Progenitor cell of endocrine pancreas (in vitro differentiated cells): ENCODE results near the gene KRTAP5-4. TPM values are rescaled to one million over a fixed set of nuclear protein-coding genes. Genes with fewer than 3 reads are reported as not detected.

Experiments
- DNase-seq: peaks from one replicate; pipeline ENCODE4 v3.0.0; 2021; ENCODE audit warnings: low spot score; ENCODE audit not compliant: unreplicated experiment
- H3K27ac Mint-ChIP-seq: 2 replicates; pipeline ENCODE4 v1.8.0; 2021; ENCODE audit warnings: mild to moderate bottlenecking, moderate library complexity, mixed read lengths
- H3K27me3 Mint-ChIP-seq: 2 replicates; pipeline ENCODE4 v1.8.0; 2021; ENCODE audit warnings: mixed read lengths
- H3K36me3 Mint-ChIP-seq: 2 replicates; pipeline ENCODE4 v1.8.0; 2022; ENCODE audit warnings: mixed read lengths; ENCODE audit not compliant: insufficient read depth
- H3K4me1 Mint-ChIP-seq: 2 replicates; pipeline ENCODE4 v1.8.0; 2021; ENCODE audit warnings: low read depth, mixed read lengths
- H3K4me3 Mint-ChIP-seq: 2 replicates; pipeline ENCODE4 v1.8.0; 2021; ENCODE audit warnings: low read depth, mild to moderate bottlenecking, moderate library complexity, mixed read lengths
- H3K9me3 Mint-ChIP-seq: 2 replicates; pipeline ENCODE4 v1.8.0; 2021; ENCODE audit warnings: low read depth, mixed read lengths
- total RNA-seq: library from RNA; stranded (reverse); gene quantifications from 2 replicates; pipeline ENCODE4 v1.2.1, GENCODE V29; 2021
- TF ChIP-seq, protein P1 (sequence below): fragments of 200-600 bp; sonication (generic); IDR thresholded peaks from one replicate; pipeline ENCODE4 v1.5.0; 2021; ENCODE audit warnings: antibody characterized with exemption, mild to moderate bottlenecking; ENCODE audit not compliant: unreplicated experiment

KRTAP5-4 gene
- total RNA-seq, 1 donor from 2014 or later = not detected

DNA sequence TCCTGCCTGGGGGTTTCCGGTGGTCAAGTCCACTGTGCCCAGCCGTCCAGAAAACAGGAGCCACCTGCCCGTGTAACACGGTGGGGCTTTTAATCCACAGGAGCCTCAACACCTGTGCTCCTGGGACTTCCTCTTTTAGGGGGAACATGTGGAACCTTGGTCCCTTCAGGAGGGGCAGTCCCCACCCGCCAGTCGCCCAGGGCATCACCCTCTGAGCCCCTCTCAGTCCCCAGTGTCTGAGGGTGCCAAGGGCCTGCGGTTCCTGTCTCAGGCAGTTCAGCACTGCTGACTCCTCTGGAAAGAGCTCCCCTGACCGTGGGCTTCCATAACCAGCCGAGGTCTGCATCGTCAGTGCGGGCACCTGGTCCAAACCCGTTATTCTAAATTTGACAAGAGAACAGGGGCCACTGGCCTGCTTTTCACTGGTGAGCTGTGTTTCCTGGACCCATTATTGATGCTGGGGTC lies 23.5 kb upstream of the KRTAP5-4 start:
- Mint-ChIP-seq H3K27me3 (peaks cover 18% of the 10 kb centered on the region), H3K4me1 (no peaks in the 10 kb centered on the region), H3K9me3 (no peaks in the 10 kb centered on the region), H3K27ac (no peak overlapping the region), H3K4me3 (no peak overlapping the region), H3K36me3 (no peaks in the 10 kb centered on the region)
- TF ChIP-seq, protein P1, sequence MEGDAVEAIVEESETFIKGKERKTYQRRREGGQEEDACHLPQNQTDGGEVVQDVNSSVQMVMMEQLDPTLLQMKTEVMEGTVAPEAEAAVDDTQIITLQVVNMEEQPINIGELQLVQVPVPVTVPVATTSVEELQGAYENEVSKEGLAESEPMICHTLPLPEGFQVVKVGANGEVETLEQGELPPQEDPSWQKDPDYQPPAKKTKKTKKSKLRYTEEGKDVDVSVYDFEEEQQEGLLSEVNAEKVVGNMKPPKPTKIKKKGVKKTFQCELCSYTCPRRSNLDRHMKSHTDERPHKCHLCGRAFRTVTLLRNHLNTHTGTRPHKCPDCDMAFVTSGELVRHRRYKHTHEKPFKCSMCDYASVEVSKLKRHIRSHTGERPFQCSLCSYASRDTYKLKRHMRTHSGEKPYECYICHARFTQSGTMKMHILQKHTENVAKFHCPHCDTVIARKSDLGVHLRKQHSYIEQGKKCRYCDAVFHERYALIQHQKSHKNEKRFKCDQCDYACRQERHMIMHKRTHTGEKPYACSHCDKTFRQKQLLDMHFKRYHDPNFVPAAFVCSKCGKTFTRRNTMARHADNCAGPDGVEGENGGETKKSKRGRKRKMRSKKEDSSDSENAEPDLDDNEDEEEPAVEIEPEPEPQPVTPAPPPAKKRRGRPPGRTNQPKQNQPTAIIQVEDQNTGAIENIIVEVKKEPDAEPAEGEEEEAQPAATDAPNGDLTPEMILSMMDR = no peak
- DNase-seq = no peak

DNA sequence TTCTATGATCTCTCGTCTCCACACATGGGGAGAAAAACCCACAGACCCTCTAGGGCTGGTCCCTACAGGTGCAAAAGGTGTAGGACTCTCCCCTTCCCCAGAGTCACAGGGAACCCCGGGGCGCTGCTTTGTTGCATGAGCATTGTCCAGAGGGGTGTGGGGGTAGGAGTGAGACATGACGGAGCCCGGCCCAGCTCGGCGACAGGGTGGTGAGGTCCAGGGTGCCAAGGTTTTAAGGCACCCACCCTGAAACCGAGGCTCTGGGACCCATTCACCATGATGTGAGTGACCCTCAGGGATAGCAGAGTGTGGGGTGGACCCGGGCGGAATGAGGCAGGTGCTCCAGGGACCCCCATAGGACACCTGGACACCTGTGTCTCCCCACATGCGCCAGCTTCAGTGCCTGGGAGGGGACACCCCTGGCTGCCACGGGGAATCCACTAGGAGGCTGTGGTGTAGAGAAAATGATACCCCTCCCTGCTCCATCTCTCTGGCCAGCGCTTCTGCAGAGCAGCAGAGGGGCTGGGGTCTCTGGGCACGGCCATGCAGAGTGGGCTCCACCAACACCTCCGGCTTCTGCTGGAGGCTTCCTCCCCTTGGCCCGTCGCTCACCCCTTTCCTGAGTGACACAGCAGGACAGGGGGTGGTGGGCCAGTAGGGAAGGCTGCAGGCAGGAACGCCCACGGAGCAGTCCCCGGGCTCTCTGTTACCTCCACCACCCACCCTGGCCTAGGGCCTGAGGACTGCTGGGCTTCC lies 22.8 kb upstream of the KRTAP5-4 start:
- peaks cover 3% of the 10 kb centered on the region for H3K4me1 Mint-ChIP-seq
- no peak for DNase-seq
- H3K27ac Mint-ChIP-seq = no peak overlapping the region
- H3K9me3 Mint-ChIP-seq = no peaks in the 10 kb centered on the region
- TF ChIP-seq, protein P1 = no peak
- H3K36me3 Mint-ChIP-seq = no peaks in the 10 kb centered on the region
- peaks cover 24% of the 10 kb centered on the region for H3K27me3 Mint-ChIP-seq
- H3K4me3 Mint-ChIP-seq = no peak overlapping the region

DNA sequence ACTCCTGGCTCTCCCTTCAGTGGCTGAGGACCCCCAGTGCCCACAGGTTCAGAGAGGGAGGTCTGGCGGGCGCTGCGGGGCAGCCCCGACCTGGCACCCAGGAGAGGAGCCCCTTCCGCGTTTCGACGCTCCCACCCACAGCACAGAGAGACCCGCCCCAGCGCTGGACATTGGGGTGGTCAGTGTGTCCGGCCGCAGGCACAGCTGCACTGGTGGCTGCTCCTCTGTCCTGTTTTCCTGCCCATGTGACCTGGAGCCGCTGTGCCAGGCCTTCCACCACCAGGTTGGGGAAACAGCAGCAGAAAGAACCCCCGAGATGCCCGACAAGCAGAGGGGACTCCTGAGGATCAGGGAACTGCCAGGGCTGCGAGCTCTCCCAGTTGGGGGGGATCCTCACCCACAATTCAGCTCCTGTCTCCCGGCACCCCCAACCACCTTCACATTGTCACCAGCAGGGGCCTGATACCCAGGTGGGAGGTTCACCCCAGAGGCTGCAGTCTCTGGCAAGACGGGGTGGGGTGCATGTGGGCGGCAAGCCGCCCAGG lies 21.3 kb upstream of the KRTAP5-4 start:
- no peak for DNase-seq
- no peak overlapping the region for H3K4me3 Mint-ChIP-seq

DNA sequence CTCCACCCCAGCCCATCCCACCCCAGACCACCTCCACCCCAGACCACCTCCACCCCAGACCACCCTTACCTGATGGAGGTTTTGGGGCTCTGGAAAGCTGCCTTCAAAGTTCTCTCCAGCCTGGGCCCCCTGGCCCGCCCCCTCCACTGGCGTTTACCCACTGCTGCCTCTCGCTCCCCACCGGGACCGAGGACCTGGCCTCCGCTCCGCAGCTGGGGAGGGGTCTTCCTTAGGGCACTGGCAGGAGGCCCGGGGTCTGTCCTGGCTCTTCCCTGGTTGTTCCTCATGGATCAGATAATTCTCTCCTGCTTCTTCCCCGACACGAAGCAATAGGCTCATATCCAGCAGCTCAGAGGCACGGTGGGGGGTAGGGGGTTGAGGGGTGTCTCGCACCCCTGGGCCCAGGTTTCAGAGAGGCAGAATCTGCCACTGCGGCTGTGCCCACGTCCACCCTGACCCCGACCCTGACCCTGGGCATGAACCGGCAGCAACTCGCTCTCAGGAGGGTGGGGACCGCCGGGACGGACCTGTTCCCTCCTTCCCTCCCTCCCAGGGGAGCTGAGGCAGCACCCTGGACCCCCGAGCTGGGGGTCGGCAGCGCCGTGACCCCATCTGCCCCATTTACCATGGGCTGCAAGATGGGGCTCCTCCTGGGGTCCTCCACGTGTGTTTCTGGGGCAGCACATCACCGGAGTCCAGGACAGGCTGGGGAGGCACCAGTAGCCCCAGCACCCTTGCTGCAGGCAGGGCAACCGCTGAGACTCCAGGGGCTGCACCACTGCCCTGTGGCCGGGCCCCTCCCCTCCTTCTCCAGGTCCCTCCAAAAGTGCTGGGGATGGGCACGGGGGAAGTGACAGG lies 20.6 kb upstream of the KRTAP5-4 start:
- H3K36me3 Mint-ChIP-seq = no peaks in the 10 kb centered on the region
- H3K4me1 Mint-ChIP-seq = peaks cover 6% of the 10 kb centered on the region
- no peak overlapping the region for H3K4me3 Mint-ChIP-seq
- no peak for DNase-seq
- TF ChIP-seq, protein P1 = no peak
- no peak overlapping the region for H3K27ac Mint-ChIP-seq
- no peaks in the 10 kb centered on the region for H3K9me3 Mint-ChIP-seq
- H3K27me3 Mint-ChIP-seq = peaks cover 29% of the 10 kb centered on the region

More for the DNA sequence above, 21.3 kb upstream of the KRTAP5-4 start:
- H3K27me3 Mint-ChIP-seq = peaks cover 29% of the 10 kb centered on the region
- no peaks in the 10 kb centered on the region for H3K9me3 Mint-ChIP-seq
- TF ChIP-seq, protein P1 = no peak
- peaks cover 6% of the 10 kb centered on the region for H3K4me1 Mint-ChIP-seq
- H3K36me3 Mint-ChIP-seq = no peaks in the 10 kb centered on the region
- no peak overlapping the region for H3K27ac Mint-ChIP-seq

DNA sequence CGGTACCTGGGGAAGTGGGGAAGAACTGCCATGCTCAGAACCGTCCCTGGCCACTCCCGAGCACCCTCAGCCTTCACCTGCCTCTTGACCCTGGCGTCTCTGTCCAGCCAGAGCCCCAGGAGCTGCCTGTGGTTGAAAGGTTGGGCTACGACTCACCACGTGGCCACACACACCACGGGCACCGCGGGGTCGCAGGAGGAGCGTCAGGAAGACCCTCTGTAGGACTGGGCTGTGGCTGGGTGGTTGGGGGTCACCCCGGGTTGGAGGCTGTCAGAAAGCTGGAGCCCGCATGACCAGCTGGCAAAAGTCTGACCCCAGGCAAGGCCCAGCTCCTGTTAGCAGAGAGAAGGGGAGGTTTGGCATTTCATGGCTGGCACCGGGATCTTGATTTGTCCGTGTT lies 19.2 kb upstream of the KRTAP5-4 start:
- TF ChIP-seq, protein P1 = no peak
- Mint-ChIP-seq H3K4me1 (peaks cover 6% of the 10 kb centered on the region), H3K36me3 (no peaks in the 10 kb centered on the region), H3K9me3 (no peaks in the 10 kb centered on the region), H3K27ac (no peak overlapping the region), H3K27me3 (peaks cover 28% of the 10 kb centered on the region), H3K4me3 (no peak overlapping the region)
- no peak for DNase-seq
